IPS-18c (cell line): ENCODE data around the gene RGS7.
"Not testable (repeated sequence)": the region's sequence is repeated elsewhere in the genome, so short reads cannot be mapped to it uniquely, and the experiment has no call there.

Experiments used
- H3K4me3 ChIP-seq: 2 replicates; pipeline ENCODE4 v1.7.0; 2013; ENCODE audit warnings: low read depth, mild to moderate bottlenecking, low read length, moderate library complexity; ENCODE audit not compliant: insufficient read depth
- H3K9me3 ChIP-seq: one replicate; pipeline ENCODE4 v1.6.1; 2013; ENCODE audit warnings: mild to moderate bottlenecking, low read length, moderate library complexity; ENCODE audit not compliant: control insufficient read depth, insufficient read depth

RGS7 gene

DNA sequence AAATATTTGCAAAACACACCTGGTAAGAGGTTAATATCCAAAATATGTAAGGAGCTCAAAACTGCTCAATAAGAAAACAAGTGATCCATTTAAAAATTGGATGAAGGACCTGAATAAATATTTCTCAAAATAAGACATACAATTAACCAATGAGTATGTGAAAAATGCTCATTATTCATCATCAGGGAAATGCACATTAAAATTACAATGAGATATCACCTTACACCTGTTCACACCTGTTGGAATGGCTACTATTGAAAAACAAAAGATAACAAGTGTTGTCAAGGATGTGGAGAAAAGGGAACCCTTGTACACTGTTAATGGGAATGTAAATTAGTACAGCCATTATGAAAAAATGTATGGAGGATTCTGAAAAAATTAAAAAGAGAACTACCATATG lies 609.1 kb downstream of the RGS7 start:
- H3K9me3 ChIP-seq: no peaks in the 10 kb centered on the region

DNA sequence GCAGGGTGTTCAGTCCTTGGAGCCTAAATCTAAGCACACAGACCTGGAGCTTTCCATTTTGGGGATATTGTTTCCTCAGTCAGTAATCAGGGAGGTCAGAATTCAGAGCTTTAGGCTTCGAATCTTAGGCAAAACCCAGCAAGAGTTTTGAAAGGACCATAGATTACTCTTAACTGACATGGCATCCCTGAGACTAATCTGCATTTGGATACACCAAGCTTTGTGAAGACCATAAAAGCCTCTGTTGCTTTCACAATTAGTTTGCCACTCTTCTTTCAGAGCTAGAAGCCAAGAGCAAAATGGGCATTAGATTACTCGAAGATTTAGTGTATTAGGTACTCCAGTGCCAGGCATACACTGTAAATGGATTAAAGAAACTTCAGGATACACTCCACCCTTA lies 613.3 kb downstream of the RGS7 start:
- Histone ChIP-seq H3K4me3 (no peak overlapping the region), H3K9me3 (no peaks in the 10 kb centered on the region)

More for the DNA sequence above, 609.1 kb downstream of the RGS7 start:
- H3K4me3 ChIP-seq: no peak overlapping the region

DNA sequence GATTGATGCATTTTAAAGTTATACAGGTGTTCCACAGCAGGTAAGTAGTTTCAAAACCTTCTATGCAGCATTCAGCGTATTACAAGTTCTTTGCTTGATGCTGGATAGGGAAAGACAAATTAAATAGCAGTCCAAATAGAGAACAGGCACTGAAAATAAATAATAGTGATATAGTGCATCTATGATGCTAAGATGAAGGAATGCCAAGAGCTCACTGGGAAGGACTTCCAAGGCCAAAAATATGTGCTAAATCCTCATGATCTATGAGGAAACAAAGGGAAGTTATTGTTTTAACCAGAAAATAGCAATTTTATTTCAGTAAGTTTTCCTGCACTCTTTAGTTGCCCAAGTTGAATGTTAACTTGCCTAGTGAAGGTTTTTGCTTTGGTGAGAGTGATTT lies 617.3 kb downstream of the RGS7 start:
- Histone ChIP-seq H3K4me3 (no peak overlapping the region), H3K9me3 (no peaks in the 10 kb centered on the region)

DNA sequence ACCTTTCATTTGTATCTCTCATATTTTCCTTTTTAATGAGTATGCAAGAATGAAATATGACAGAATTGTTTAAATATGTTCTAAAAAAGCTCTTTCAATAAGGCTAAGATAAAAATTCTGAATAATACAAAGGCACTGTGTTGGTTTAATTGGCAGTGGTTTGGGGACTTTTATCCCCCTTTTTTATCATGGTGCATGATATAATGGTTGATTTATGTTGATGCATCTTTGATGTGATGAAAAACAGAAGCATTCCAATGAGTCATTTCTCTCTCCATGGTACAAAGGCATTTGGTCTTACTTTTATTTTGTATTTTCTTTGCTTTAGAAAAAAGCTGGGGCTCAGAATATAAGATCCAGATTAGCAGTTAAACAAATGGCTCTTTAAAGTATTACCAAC lies 617.9 kb downstream of the RGS7 start:
- H3K4me3 ChIP-seq: no peak overlapping the region
- H3K9me3 ChIP-seq: no peaks in the 10 kb centered on the region

DNA sequence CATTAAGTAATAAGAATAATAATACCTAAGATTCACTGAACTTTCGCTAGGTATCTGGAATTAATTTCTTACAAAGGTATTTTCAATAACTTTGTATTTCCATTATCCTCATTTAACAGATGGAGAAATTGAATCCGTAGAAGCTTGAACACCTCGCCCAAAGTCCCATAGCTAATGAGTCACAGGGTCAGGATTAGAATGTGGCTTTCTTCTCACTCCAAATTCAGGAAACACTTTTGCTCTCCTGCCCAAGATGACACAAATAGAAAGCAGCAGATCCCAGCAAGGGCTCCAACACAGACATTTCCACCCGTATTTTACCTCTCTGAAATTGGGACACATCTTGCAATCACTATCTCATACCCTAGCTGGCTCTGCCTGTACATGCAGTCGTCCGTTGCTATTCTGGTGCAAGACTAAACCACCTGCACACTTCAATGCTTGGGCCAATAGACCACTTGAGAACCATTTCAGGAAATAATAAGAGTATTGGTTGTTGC lies 619.2 kb downstream of the RGS7 start:
- Histone ChIP-seq H3K9me3 (no peaks in the 10 kb centered on the region), H3K4me3 (no peak overlapping the region)

DNA sequence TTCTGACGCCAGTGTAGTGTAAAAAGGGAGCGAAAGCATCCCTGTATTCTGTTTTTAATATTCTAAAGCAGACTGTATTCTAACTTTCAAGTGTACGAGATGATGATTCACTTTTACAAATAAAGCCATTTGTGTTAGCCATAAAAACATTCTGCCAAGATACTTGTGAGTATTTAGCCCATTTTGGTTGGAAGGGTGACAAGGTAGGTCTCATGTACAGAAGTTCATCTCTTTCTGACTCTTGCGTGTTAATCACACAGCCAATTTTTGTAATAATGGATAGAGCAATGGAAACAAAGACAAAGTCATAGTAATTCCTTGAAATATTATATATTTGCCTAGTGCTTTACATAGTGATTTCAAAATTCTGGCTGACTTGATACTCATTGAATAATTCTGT lies 619.7 kb downstream of the RGS7 start:
- Histone ChIP-seq H3K4me3 (no peak overlapping the region), H3K9me3 (no peaks in the 10 kb centered on the region)

DNA sequence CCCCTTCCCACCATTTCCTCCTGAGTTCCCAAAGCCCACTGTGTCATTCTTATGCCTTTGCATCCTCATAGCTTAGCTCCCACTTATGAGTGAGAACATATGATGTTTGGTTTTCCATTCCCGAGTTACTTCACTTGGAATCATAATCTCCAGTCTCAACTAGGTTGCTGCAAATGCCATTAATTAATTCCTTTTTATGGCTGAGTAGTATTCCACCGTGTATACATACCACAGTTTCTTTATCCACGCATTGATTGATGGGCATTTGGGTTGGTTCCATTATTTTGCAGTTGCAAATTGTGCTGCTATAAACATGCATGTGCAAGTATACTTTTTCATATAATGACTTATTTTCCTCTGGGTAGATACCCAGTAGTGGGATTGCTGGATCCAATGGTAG lies 622.3 kb downstream of the RGS7 start:
- not testable (repeated sequence) for H3K4me3 ChIP-seq, H3K9me3 ChIP-seq

DNA sequence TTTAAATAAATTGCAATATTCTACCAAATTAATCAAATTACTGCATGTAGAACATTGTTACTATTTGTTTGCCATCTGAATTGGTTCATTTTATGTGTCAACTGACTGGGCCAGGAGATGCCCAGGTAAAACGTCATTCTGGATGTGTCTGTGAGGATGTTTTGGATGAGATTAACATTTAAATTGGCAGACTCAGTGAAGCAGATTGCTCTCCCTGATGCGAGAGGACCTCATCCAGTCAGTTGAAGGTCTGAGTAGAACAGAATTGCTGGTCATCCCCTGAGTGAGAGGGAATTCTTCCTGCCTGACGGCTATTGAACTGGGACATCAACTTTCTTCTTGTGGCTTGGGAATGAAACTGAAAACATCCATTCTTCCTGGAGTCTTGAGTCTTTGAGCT lies 623.0 kb downstream of the RGS7 start:
- no peaks in the 10 kb centered on the region for H3K9me3 ChIP-seq
- H3K4me3 ChIP-seq: no peak overlapping the region

DNA sequence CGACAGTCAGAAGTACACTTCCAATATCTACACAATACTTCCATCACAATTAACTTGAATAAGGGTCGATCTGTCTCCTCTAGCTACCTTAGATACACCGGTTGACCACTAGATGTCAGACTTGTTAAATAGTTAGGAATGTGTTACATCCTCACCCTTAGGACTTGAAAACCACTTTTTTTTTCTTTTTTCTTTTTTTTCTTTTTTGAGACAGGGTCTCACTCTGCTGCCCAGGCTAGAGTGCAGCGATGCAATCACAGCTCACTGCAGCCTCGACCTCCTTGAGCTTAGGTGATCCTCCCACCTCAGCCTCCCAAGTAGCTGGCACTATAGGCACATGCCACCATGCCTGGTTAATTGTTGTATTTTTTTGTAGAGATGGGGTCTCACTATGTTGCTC lies 624.6 kb downstream of the RGS7 start:
- Histone ChIP-seq H3K4me3 (no peak overlapping the region), H3K9me3 (no peaks in the 10 kb centered on the region)
